ENCODE data around the gene NLGN1.

Gene NLGN1

GRCh38 chr3:174132421-174133042 lies 735.0 kb downstream of the NLGN1 start:
- no peak for TF ChIP-seq CTCF (IDR thresholded peaks at IDR 0.05; ENCODE audit: borderline replicate concordance, insufficient read depth, low read depth, low read length)
- no peak overlapping the region for H3K4me3 ChIP-seq (ENCODE audit: low read depth, low read length)

- no peak overlapping the region for H3K4me3 ChIP-seq (ENCODE audit: low read depth, low read length)
- no peak for TF ChIP-seq CTCF (IDR thresholded peaks at IDR 0.05; ENCODE audit: borderline replicate concordance, insufficient read depth, low read depth, low read length)
These were observed 748.5 kb downstream of the NLGN1 start for GRCh38 chr3:174146008-174146407.

GRCh38 chr3:174147798-174148197 lies 750.3 kb downstream of the NLGN1 start:
- H3K4me3 ChIP-seq (ENCODE audit: low read depth, low read length), result no peak overlapping the region
- TF ChIP-seq CTCF (IDR thresholded peaks at IDR 0.05; ENCODE audit: borderline replicate concordance, insufficient read depth, low read depth, low read length), result no peak

GRCh38 chr3:174153871-174154270 lies 756.3 kb downstream of the NLGN1 start:
- H3K4me3 ChIP-seq (ENCODE audit: low read depth, low read length), result no peak overlapping the region
- TF ChIP-seq CTCF (IDR thresholded peaks at IDR 0.05; ENCODE audit: borderline replicate concordance, insufficient read depth, low read depth, low read length), result no peak

GRCh38 chr3:174156200-174156599 lies 758.7 kb downstream of the NLGN1 start:
- TF ChIP-seq CTCF (IDR thresholded peaks at IDR 0.05; ENCODE audit: borderline replicate concordance, insufficient read depth, low read depth, low read length), result no peak
- no peak overlapping the region for H3K4me3 ChIP-seq (ENCODE audit: low read depth, low read length)

- no peak for TF ChIP-seq CTCF (IDR thresholded peaks at IDR 0.05; ENCODE audit: borderline replicate concordance, insufficient read depth, low read depth, low read length)
These were observed 761.1 kb downstream of the NLGN1 start for GRCh38 chr3:174158674-174159073.

GRCh38 chr3:174159604-174160003 lies 762.1 kb downstream of the NLGN1 start:
- no peak for TF ChIP-seq CTCF (IDR thresholded peaks at IDR 0.05; ENCODE audit: borderline replicate concordance, insufficient read depth, low read depth, low read length)
- no peak overlapping the region for H3K4me3 ChIP-seq (ENCODE audit: low read depth, low read length)

More at GRCh38 chr3:174158674-174159073, 761.1 kb downstream of the NLGN1 start:
- no peak overlapping the region for H3K4me3 ChIP-seq (ENCODE audit: low read depth, low read length)

Measured in GM12875 (cell line).